Neural cell (in vitro differentiated cells): ENCODE results near the gene SH3BP5.

Experiments used
- EP300 ChIP-seq: fragments of 450-650 bp; conservative IDR thresholded peaks from 2 replicates; pipeline ENCODE4 v1.6.1; 2014; ENCODE audit warnings: antibody characterized with exemption, mild to moderate bottlenecking, moderate library complexity; ENCODE audit not compliant: poor library complexity, severe bottlenecking
- EZH2 ChIP-seq: fragments of 200-600, 300-800 bp; shearing (Covaris generic), sonication (generic); IDR thresholded peaks from 2 replicates; pipeline ENCODE4 v1.6.1; 2014; ENCODE audit warnings: antibody characterized with exemption, low read length, borderline replicate concordance, mild to moderate bottlenecking; ENCODE audit not compliant: insufficient read depth, poor library complexity, severe bottlenecking
- MXI1 ChIP-seq: fragments of 450-650 bp; conservative IDR thresholded peaks from 2 replicates; pipeline ENCODE4 v1.6.1; 2014; ENCODE audit warnings: antibody characterized with exemption, mild to moderate bottlenecking; ENCODE audit not compliant: poor library complexity, severe bottlenecking
- POLR2AphosphoS5 ChIP-seq: IDR thresholded peaks from 2 replicates; pipeline ENCODE4 v1.6.1; 2012
- RAD21 ChIP-seq: fragments of 450-650 bp; conservative IDR thresholded peaks from 2 replicates; pipeline ENCODE4 v1.6.1; 2014; ENCODE audit warnings: antibody characterized with exemption, mild to moderate bottlenecking, moderate library complexity
- SMC3 ChIP-seq: fragments of 450-650 bp; conservative IDR thresholded peaks from 2 replicates; pipeline ENCODE4 v1.6.1; 2014; ENCODE audit warnings: antibody characterized with exemption, mild to moderate bottlenecking, moderate library complexity; ENCODE audit not compliant: poor library complexity
- TAF1 ChIP-seq: IDR thresholded peaks from 2 replicates; pipeline ENCODE4 v1.6.1; 2012; ENCODE audit warnings: low read depth
- TF ChIP-seq, protein P1 (sequence below): fragments of 450-650 bp; IDR thresholded peaks from 2 replicates; pipeline ENCODE4 v1.5.1; 2014; ENCODE audit warnings: antibody characterized with exemption, mild to moderate bottlenecking, moderate library complexity; ENCODE audit not compliant: poor library complexity, severe bottlenecking
- TF ChIP-seq, protein P2 (sequence below): IDR thresholded peaks from 2 replicates; pipeline ENCODE4 v1.6.1; 2012; ENCODE audit warnings: borderline replicate concordance

DNA sequence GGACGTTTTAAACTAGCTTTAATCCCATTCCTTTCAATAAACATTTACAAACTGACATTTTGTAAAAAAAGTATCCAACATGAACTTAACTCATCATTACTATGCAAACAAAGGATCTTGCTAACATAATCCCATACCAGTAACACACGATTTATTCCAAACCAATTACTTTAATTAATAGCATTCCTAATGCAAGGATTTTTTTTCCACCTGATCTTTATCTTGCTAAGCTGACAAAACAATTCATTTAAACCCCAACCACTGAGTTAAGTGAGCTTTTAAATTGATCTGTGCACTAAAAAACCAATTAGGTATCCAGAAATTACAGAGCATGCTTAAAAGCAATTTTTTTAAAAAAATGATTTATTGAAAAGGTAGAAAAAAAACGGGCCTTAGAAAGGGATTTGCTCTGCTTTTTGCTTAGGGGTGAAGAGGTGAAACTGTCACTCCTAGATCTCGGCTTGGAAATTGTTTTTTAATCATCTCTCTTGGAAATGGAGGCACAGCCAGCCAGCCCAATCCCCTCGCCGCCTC is 1.2 kb downstream of the SH3BP5 start:
- TF ChIP-seq SMC3 (no peak), TAF1 (no peak), POLR2AphosphoS5 (no peak), EZH2 (no peak), EP300 (no peak), RAD21 (no peak), MXI1 (no peak)
- TF ChIP-seq, protein P1, sequence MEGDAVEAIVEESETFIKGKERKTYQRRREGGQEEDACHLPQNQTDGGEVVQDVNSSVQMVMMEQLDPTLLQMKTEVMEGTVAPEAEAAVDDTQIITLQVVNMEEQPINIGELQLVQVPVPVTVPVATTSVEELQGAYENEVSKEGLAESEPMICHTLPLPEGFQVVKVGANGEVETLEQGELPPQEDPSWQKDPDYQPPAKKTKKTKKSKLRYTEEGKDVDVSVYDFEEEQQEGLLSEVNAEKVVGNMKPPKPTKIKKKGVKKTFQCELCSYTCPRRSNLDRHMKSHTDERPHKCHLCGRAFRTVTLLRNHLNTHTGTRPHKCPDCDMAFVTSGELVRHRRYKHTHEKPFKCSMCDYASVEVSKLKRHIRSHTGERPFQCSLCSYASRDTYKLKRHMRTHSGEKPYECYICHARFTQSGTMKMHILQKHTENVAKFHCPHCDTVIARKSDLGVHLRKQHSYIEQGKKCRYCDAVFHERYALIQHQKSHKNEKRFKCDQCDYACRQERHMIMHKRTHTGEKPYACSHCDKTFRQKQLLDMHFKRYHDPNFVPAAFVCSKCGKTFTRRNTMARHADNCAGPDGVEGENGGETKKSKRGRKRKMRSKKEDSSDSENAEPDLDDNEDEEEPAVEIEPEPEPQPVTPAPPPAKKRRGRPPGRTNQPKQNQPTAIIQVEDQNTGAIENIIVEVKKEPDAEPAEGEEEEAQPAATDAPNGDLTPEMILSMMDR = no peak
- TF ChIP-seq, protein P2, sequence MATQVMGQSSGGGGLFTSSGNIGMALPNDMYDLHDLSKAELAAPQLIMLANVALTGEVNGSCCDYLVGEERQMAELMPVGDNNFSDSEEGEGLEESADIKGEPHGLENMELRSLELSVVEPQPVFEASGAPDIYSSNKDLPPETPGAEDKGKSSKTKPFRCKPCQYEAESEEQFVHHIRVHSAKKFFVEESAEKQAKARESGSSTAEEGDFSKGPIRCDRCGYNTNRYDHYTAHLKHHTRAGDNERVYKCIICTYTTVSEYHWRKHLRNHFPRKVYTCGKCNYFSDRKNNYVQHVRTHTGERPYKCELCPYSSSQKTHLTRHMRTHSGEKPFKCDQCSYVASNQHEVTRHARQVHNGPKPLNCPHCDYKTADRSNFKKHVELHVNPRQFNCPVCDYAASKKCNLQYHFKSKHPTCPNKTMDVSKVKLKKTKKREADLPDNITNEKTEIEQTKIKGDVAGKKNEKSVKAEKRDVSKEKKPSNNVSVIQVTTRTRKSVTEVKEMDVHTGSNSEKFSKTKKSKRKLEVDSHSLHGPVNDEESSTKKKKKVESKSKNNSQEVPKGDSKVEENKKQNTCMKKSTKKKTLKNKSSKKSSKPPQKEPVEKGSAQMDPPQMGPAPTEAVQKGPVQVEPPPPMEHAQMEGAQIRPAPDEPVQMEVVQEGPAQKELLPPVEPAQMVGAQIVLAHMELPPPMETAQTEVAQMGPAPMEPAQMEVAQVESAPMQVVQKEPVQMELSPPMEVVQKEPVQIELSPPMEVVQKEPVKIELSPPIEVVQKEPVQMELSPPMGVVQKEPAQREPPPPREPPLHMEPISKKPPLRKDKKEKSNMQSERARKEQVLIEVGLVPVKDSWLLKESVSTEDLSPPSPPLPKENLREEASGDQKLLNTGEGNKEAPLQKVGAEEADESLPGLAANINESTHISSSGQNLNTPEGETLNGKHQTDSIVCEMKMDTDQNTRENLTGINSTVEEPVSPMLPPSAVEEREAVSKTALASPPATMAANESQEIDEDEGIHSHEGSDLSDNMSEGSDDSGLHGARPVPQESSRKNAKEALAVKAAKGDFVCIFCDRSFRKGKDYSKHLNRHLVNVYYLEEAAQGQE = no peak
